ENCODE measurements around the gene TEX261. TPM values are rescaled to one million over a fixed set of nuclear protein-coding genes. Genes with fewer than 3 reads are reported as not detected.

TEX261 gene
- polyA plus RNA-seq, 1 of the 3 experiments (the other 2 are of a cell fraction), result 44.3 TPM

- ChIA-PET POLR2A (no interaction called here), CTCF (interaction anchor here (0.7 to 8.6 kb wide), 15 partner anchors 12 to 157 kb away, joined by 3 to 127 read pairs (median 3); partner anchors contain the start of gene FIGLA)
- Histone ChIP-seq H3K79me2 (ENCODE audit: insufficient read depth) (no peaks in the 10 kb centered on the region), H3F3A (replicated peaks; ENCODE audit: insufficient read depth) (peaks cover 3% of the 10 kb centered on the region), H3K9me3 (no peaks in the 10 kb centered on the region), H3K27me3 (ENCODE audit: insufficient read depth) (no peaks in the 10 kb centered on the region), H3K27ac (ENCODE audit: low read depth in 2 of 2, low read length in 1 of 2) (peak overlapping the region in 1 of 2 experiments; percentile 18; a peak in 1 of 4 replicates), H3K4me3 (ENCODE audit: low read depth in 2 of 2, low read length in 1 of 2) (no peak overlapping the region), H2AFZ (ENCODE audit: low read depth) (no peak overlapping the region), H3K9me2 (no peaks in the 10 kb centered on the region), H4K20me1 (ENCODE audit: insufficient read depth) (no peaks in the 10 kb centered on the region), H3K36me3 (replicated peaks in 1 of 2; ENCODE audit: control insufficient read depth in 1 of 2, insufficient read depth in 2 of 2, low read length in 1 of 2) (no peaks in the 10 kb centered on the region), H3K9ac (no peak overlapping the region), H3K4me1 (ENCODE audit: control insufficient read depth in 1 of 2, insufficient read depth in 2 of 2, low read depth in 1 of 2, low read length in 1 of 2) (peaks cover 5 to 19% of the 10 kb centered on the region in 2 experiments; a peak in 2 of 4 replicates), H3K4me2 (no peak overlapping the region)
- WGBS (ENCODE audit: low lambda C conversion rate), result 64% methylated on average over 6 of the region's 6 CpGs
- DNase-seq, result peak; percentile 73
- TF ChIP-seq GATA2 (CRISPR knock-in tag; IDR thresholded peaks at IDR 0.05) (0 out of 2 replicates have a peak, but pooled peaks have one; percentile 34), REST (IDR thresholded peaks at IDR 0.05; ENCODE audit: low read depth, low read length) (no peak), IRF3 (IDR thresholded peaks at IDR 0.05; ENCODE audit: low read depth, low read length) (no peak), RAD21 (IDR thresholded peaks at IDR 0.05; ENCODE audit: low read length) (0 out of 2 replicates have a peak, but pooled peaks have one; percentile 4), TCF12 (IDR thresholded peaks at IDR 0.05) (peak; percentile 25; the same call in 1 of the 2 replicates), EP300 (IDR thresholded peaks at IDR 0.05; ENCODE audit: borderline replicate concordance in 1 of 2, low read depth in 1 of 2, low read length in 1 of 2) (peak in 1 of 2 experiments; percentile 32; a peak in 1 of 4 replicates), TAF1 (IDR thresholded peaks at IDR 0.05; ENCODE audit: borderline replicate concordance, low read depth, low read length) (no peak), RCOR1 (IDR thresholded peaks at IDR 0.05; ENCODE audit: low read length) (peak; percentile 64), NFIC (IDR thresholded peaks at IDR 0.05; ENCODE audit: borderline replicate concordance) (no peak), RXRA (IDR thresholded peaks at IDR 0.05; ENCODE audit: borderline replicate concordance, low read depth) (no peak), RFX5 (IDR thresholded peaks at IDR 0.05; ENCODE audit: low read length) (no peak), GABPA (IDR thresholded peaks at IDR 0.05; ENCODE audit: low read depth) (no peak), SIN3A (IDR thresholded peaks at IDR 0.05; ENCODE audit: borderline replicate concordance, low read depth, low read length) (no peak), CTCF (IDR thresholded peaks at IDR 0.05) (no peak), POLR2AphosphoS5 (IDR thresholded peaks at IDR 0.05; ENCODE audit: low read depth, low read length) (no peak), ELF1 (IDR thresholded peaks at IDR 0.05) (no peak), PBX3 (IDR thresholded peaks at IDR 0.05) (no peak), FOXM1 (IDR thresholded peaks at IDR 0.05; ENCODE audit: low read depth) (no peak), USF2 (IDR thresholded peaks at IDR 0.05; ENCODE audit: borderline replicate concordance, low read depth, low read length) (no peak), MAX (IDR thresholded peaks at IDR 0.05; ENCODE audit: low read depth) (no peak), SMC3 (IDR thresholded peaks at IDR 0.05; ENCODE audit: low read depth, low read length) (no peak), MXI1 (IDR thresholded peaks at IDR 0.05; ENCODE audit: low read depth, low read length) (peak; percentile 62; the same call in 1 of the 2 replicates), FOXJ3 (CRISPR knock-in tag; IDR thresholded peaks at IDR 0.05) (0 out of 2 replicates have a peak, but pooled peaks have one; percentile 65), FOSL2 (IDR thresholded peaks at IDR 0.05; ENCODE audit: borderline replicate concordance, low read depth) (no peak)
Measured at GRCh38 chr2:70942396-70943204, 52.1 kb downstream of the TEX261 start.
